Ovary (tissue), 9 donors: ENCODE results near the gene P4HB. TPM values are rescaled to one million over a fixed set of nuclear protein-coding genes. Genes with fewer than 3 reads are reported as not detected.
A peak's percentile ranks its signal among the peaks of the same experiment; 100 is the strongest.

Source experiments
- DNase-seq, 5 donors: peaks; one replicate each; pipeline ENCODE4 v3.0.0-alpha.2; 2019 to 2020
- H3K27ac ChIP-seq, 2 donors: fragments of 200-600 bp; one replicate each; pipeline versions ENCODE4 v1.5.1 to v1.8.0; 2019 to 2022
- H3K27me3 ChIP-seq: fragments of 200-600 bp; one replicate; pipeline ENCODE4 v1.8.0; 2022
- H3K36me3 ChIP-seq: fragments of 200-600 bp; sonication (generic); one replicate; pipeline ENCODE4 v1.5.1; 2019
- H3K4me1 ChIP-seq: one replicate; pipeline ENCODE4 v1.8.1; 2013; ENCODE audit warnings: mild to moderate bottlenecking, moderate library complexity; ENCODE audit not compliant: insufficient read depth
- H3K4me3 ChIP-seq: fragments of 200-600 bp; sonication (generic); one replicate; pipeline ENCODE4 v1.5.1; 2017
- H3K9me3 ChIP-seq, 2 donors: fragments of 200-600 bp in 1 of 2; sonication (generic) in 1 of 2; one replicate each; pipeline versions ENCODE4 v1.5.1 to v1.8.1; 2013 to 2019; ENCODE audit warnings: mild to moderate bottlenecking in 1 of 2, moderate library complexity in 1 of 2
- CTCF ChIP-seq, 3 donors: fragments of 450-650 bp in 2 of 3; fragments of 200-600 bp in 1 of 3; IDR thresholded peaks; one replicate each; pipeline versions ENCODE4 v1.5.1 to v1.8.0; 2016 to 2022; ENCODE audit warnings: antibody characterized with exemption in 3 of 3, mild to moderate bottlenecking in 1 of 3
- EP300 ChIP-seq: sonication (generic); formaldehyde crosslinking; IDR thresholded peaks from one replicate; pipeline ENCODE4 v1.6.1; 2017; ENCODE audit warnings: antibody characterized with exemption
- POLR2A ChIP-seq: fragments of 450-650 bp; IDR thresholded peaks from one replicate; pipeline ENCODE4 v1.6.1; 2017; ENCODE audit warnings: antibody characterized with exemption, mild to moderate bottlenecking, moderate library complexity
- WGBS, 3 donors: extraction: QIAGEN DNeasy Blood & Tissue Kit in 1 of 3; methylation state at CpG; one replicate each; pipeline versions ENCODE4 v1.1.5 to v1.1.7; 2013 to 2017; 5-methylcytosine and 5-hydroxymethylcytosine counted together
- intact Hi-C, 4 donors: fragments of 100-400 bp; cut with DNase I; formaldehyde crosslinking; loops; one replicate each; pipeline versions ENCODE4 v1.11.0 to v1.15.1; 2022 to 2023
- polyA plus RNA-seq, 2 donors: library from polyadenylated mRNA; stranded (reverse); fragments of 200-250 nt in 1 of 2; fragments of 350-450 nt in 1 of 2; fragmentation: Illumina TruSeq in 1 of 2; extraction: RNeasy Lipid Tissue Mini Kit (QIAGEN cat#74804) in 1 of 2; gene quantifications; one replicate each; pipeline ENCODE4 v1.2.3, GENCODE V29; 2013 to 2014
- total RNA-seq, 7 donors: library from RNA; depleted of rRNA in 2 of 7; stranded (reverse); fragments of >200 nt in 2 of 7; fragmentation: NEBNext Ultra II Directional in 3 of 7; extraction: Animal tissue kit (Norgen Biotek cat#: 25700) in 3 of 7; gene quantifications; one replicate each; pipeline versions ENCODE4 v1.1.0 to v1.2.4, GENCODE V29; 2016 to 2023
- donor health status: DM: no; HTN: no; CAD: no; lungs with moderate emphysema.
- donor health status: DM: no; HTN: no; CAD: no.
- donor health status: Bipolar disorder and iron deficiency.
- donor health status: DM: yes; HTN: yes; CAD: no.
- donor health status: DM: no; HTN: no; CAD: no.
- donor health status: DM: yes; HTN: yes; CAD: no.

P4HB gene
- total and polyA plus RNA-seq, 9 donors = 222 to 2,080 (median 312) TPM

GRCh38 chr17:81865358-81865732 lies 5.0 kb upstream of the P4HB start:
- H3K36me3 ChIP-seq = no peaks in the 10 kb centered on the region
- TF ChIP-seq POLR2A = no peak
- TF ChIP-seq EP300 = no peak
- no peak for TF ChIP-seq CTCF (IDR thresholded peaks at IDR 0.05)
- intact Hi-C loops = no loop called here
- no peaks in the 10 kb centered on the region for H3K9me3 ChIP-seq
- no peak overlapping the region for H3K27ac ChIP-seq
- WGBS, 3 donors = 87 to 93% (median 91%) methylated on average over 8 of the region's 8 CpGs
- H3K4me1 ChIP-seq = peaks cover 10% of the 10 kb centered on the region
- DNase-seq = no peak
- no peaks in the 10 kb centered on the region for H3K27me3 ChIP-seq
- H3K4me3 ChIP-seq = no peak overlapping the region

- Histone ChIP-seq H3K4me1 (peaks cover 8% of the 10 kb centered on the region), H3K27me3 (no peaks in the 10 kb centered on the region), H3K36me3 (no peaks in the 10 kb centered on the region), H3K4me3 (no peak overlapping the region), H3K9me3 (no peaks in the 10 kb centered on the region), H3K27ac (no peak overlapping the region)
- TF ChIP-seq CTCF (IDR thresholded peaks at IDR 0.05) (no peak), EP300 (no peak), POLR2A (no peak)
- intact Hi-C loops = no loop called here
- no peak for DNase-seq
- 63 to 77% (median 63%) methylated on average over 9 of the region's 9 CpGs for whole genome bisulfite sequencing, 3 donors
These were observed 3.8 kb upstream of the P4HB start for GRCh38 chr17:81863833-81864768.

DNA sequence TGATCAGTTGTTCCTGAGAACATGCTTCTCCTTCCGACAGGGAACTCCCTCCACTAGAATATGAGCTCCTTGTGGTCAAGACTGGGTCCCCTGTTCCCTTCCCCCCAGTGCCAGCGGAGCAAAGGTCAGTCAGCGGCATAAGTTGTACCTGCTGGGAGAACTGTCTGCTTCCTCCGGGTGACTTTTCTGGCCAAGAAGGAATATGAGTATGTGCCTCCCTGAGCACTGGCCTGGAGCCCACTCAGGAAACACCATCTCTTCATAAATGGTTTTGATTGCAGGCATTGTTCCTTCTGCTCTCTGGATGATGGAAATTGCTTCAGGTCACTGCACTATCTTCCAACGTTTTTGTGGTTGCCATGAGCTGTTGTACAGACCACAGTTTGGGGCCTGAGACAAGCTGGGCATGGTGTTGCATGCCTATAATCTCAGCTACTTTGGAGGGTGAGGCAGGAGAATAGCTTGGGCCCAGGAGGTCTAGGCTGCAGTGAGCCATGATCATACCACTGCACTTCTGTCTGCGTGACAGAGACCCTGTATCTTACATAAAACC lies 2.9 kb upstream of the P4HB start:
- peaks cover 14% of the 10 kb centered on the region for H3K4me1 ChIP-seq
- TF ChIP-seq POLR2A (no peak), CTCF (IDR thresholded peaks at IDR 0.05) (no peak), EP300 (no peak)
- no peaks in the 10 kb centered on the region for H3K9me3 ChIP-seq
- no peak for DNase-seq
- no peaks in the 10 kb centered on the region for H3K36me3 ChIP-seq
- H3K27ac ChIP-seq = no peak overlapping the region
- H3K4me3 ChIP-seq = no peak overlapping the region
- no peaks in the 10 kb centered on the region for H3K27me3 ChIP-seq
- 76 to 81% (median 79%) methylated on average over 6 of the region's 6 CpGs for WGBS, 3 donors
- intact Hi-C loops = no loop called here

DNA sequence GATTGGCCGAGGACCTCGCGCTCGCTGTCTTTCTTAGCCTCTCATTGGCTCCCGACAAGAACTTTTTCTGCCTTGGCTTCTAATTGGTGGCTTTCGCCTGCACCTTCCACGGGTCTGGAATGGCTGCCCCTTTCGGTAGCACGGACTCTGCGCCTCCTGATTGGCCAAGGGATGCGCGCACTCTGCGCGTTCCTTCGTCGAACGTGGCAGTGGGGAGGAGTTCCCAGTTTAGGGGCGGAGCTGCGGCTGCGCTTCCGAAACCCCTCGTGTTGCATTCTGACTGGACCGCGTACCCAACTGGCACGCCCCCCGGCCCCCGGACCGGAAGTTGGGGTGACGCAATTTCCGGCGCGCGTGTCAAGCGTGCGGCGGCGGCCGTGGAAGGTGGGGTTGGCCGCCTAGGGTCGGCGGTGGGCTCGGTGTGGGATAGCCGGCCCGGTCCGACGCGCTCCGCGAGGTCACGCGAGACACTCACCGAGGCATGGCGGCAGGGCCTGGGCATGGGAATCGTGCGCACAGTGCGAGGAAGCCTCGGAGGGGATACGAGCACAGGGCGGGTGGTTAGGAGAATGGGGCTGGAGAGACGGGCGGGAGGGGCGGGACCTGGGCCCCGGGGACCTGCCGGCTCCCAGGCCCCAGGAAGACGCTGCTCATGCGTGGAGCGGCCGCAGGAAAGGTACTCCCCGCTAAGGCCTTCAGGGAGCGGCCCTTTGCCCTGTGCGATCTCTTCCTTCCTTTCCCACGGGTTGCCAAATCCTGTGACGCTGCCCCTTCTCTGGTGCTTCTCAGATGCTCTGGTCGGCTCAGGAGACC lies 627 bp upstream of the P4HB start:
- 0 to 1% (median 0%) methylated on average over 43 to 74 of the region's 74 CpGs for WGBS, 3 donors
- Histone ChIP-seq H3K27me3 (no peaks in the 10 kb centered on the region), H3K4me3 (peak overlapping the region; percentile 73), H3K4me1 (peaks cover 12% of the 10 kb centered on the region), H3K9me3 (no peaks in the 10 kb centered on the region), H3K36me3 (no peaks in the 10 kb centered on the region), H3K27ac (peak overlapping the region; percentile 74 to 94)
- peak; percentile 99 for DNase-seq
- TF ChIP-seq EP300 = peak; percentile 93
- TF ChIP-seq POLR2A = peak; percentile 99
- peak; percentile 28 to 62 (median 41) for TF ChIP-seq CTCF (IDR thresholded peaks at IDR 0.05)
- intact Hi-C loops = no loop called here
